GM12878 (cell line): ENCODE results near the gene NKD1. TPM values are rescaled to one million over a fixed set of nuclear protein-coding genes. Genes with fewer than 3 reads are reported as not detected.

Source experiments
- ATAC-seq: fragments of 200-7000 bp; cut with Tn5 transposase; 3 replicates; pipeline ENCODE4 v1.9.1; 2020; ENCODE audit warnings: mild to moderate bottlenecking, moderate library complexity
- BruUV-seq: library from RNA; stranded (reverse); fragments of 400-500 nt; replicated peaks from 2 replicates; lab custom pipeline; 2021; lab: Mats Ljungman, UMichigan
- CTCF ChIA-PET: fragments of 300-600 bp; sonication (Branson Sonifier 250); formaldehyde crosslinking; extraction: SDS; loops from one replicate; lab custom pipeline; 2021; ENCODE audit warnings: inconsistent platforms; lab: Yijun Ruan, JAX
- POLR2A ChIA-PET: fragments of 350-600 bp; formaldehyde crosslinking; extraction: SDS; loops from one replicate; lab custom pipeline; 2021; ENCODE audit warnings: inconsistent platforms; lab: Charles Lee
- RAD21 ChIA-PET: fragments of 300-600 bp; sonication (Branson Sonifier 250); formaldehyde crosslinking; loops from one replicate; lab custom pipeline; 2023; ENCODE audit warnings: antibody characterized with exemption; ENCODE audit not compliant: unreplicated experiment; lab: Charles Lee
- SMC1A ChIA-PET: fragments of 300-600 bp; sonication (Branson Sonifier 250); formaldehyde crosslinking; loops from one replicate; lab custom pipeline; 2023; ENCODE audit not compliant: unreplicated experiment, uncharacterized antibody; lab: Charles Lee
- DNase-seq: peaks from one replicate; pipeline ENCODE4 v3.0.0-alpha.2; 2011; ENCODE audit warnings: low read depth, low spot score
- FAIRE-seq: peaks from 3 replicates; lab custom pipeline; 2011; peaks lifted over from hg19 to GRCh38; lab: Jason Lieb, UNC
- H2AFZ ChIP-seq: 2 replicates; pipeline ENCODE4 v1.6.0; 2011; ENCODE audit warnings: low read depth, low read length, control low read depth; ENCODE audit not compliant: control insufficient read depth
- H3K27ac ChIP-seq: 2 replicates; pipeline ENCODE4 v1.5.1; 2011; ENCODE audit warnings: control low read depth; ENCODE audit not compliant: control insufficient read depth, insufficient read depth
- H3K27me3 ChIP-seq, 2 experiments: replicated peaks in 1 of 2; 2 replicates each; pipeline versions ENCODE4 v1.6.0 to v1.6.1; 2011; ENCODE audit warnings: low read length in 1 of 2; ENCODE audit not compliant: control insufficient read depth in 2 of 2, insufficient read depth in 2 of 2
- H3K36me3 ChIP-seq, 2 experiments: 2 replicates each; pipeline ENCODE4 v1.5.1; 2011; ENCODE audit warnings: low read length in 1 of 2; ENCODE audit not compliant: control insufficient read depth in 2 of 2, insufficient read depth in 2 of 2
- H3K4me1 ChIP-seq: 2 replicates; pipeline ENCODE4 v1.6.1; 2011; ENCODE audit warnings: mild to moderate bottlenecking, low read length, moderate library complexity, mixed read lengths; ENCODE audit not compliant: control insufficient read depth, insufficient read depth
- H3K4me2 ChIP-seq: 2 replicates; pipeline ENCODE4 v1.6.0; 2011; ENCODE audit warnings: control low read depth; ENCODE audit not compliant: control insufficient read depth, insufficient read depth
- H3K4me3 ChIP-seq: fragments of 200-600 bp; sonication (generic); 2 replicates; pipeline ENCODE4 v1.5.1; 2016
- H3K79me2 ChIP-seq: 2 replicates; pipeline ENCODE4 v1.6.0; 2011; ENCODE audit warnings: low read length; ENCODE audit not compliant: control insufficient read depth, insufficient read depth
- H3K9ac ChIP-seq: 2 replicates; pipeline ENCODE4 v1.8.0; 2011; ENCODE audit warnings: low read length, control low read depth, mixed read lengths; ENCODE audit not compliant: control insufficient read depth, insufficient read depth
- H3K9me3 ChIP-seq: replicated peaks from 3 replicates; pipeline ENCODE4 v1.5.1; 2011; ENCODE audit warnings: mild to moderate bottlenecking, low read length; ENCODE audit not compliant: control insufficient read depth, insufficient read depth
- H4K20me1 ChIP-seq: 2 replicates; pipeline ENCODE4 v1.6.0; 2011; ENCODE audit not compliant: control insufficient read depth, insufficient read depth
- BMI1 ChIP-seq: fragments of 450-650 bp; IDR thresholded peaks from 2 replicates; pipeline ENCODE4 v1.6.1; 2016; ENCODE audit warnings: mild to moderate bottlenecking, moderate library complexity, borderline replicate concordance
- CBX5 ChIP-seq: sonication (generic); IDR thresholded peaks from 2 replicates; pipeline ENCODE4 v1.6.1; 2016; ENCODE audit warnings: low read depth, moderate library complexity, mild to moderate bottlenecking, inconsistent platforms
- EED ChIP-seq: sonication (generic); IDR thresholded peaks from 2 replicates; pipeline ENCODE4 v1.6.1; 2016; ENCODE audit warnings: antibody characterized with exemption, low read depth
- HDGF ChIP-seq: fragments of 450-650 bp; IDR thresholded peaks from 2 replicates; pipeline ENCODE4 v1.6.1; 2016; ENCODE audit warnings: antibody characterized with exemption
- KLF5 ChIP-seq: fragments of 450-650 bp; IDR thresholded peaks from 2 replicates; pipeline ENCODE4 v1.6.1; 2014; ENCODE audit warnings: mild to moderate bottlenecking; ENCODE audit not compliant: partially characterized antibody
- LARP7 ChIP-seq: fragments of 450-650 bp; IDR thresholded peaks from 2 replicates; pipeline ENCODE4 v1.6.1; 2017; ENCODE audit warnings: mild to moderate bottlenecking
- PAX5 ChIP-seq: IDR thresholded peaks from 2 replicates; pipeline ENCODE4 v1.6.1; 2011; ENCODE audit warnings: low read depth, low read length, borderline replicate concordance
- WGBS: methylation state at CpG from one replicate; pipeline ENCODE4 v1.1.6; 2016; ENCODE audit warnings: low lambda C conversion rate; ENCODE audit not compliant: insufficient replicate concordance, insufficient coverage; ENCODE audit errors: missing lambda C conversion rate; 5-methylcytosine and 5-hydroxymethylcytosine counted together
- in situ Hi-C: fragments of 300-500 bp; cut with MboI; formaldehyde crosslinking; loops from 9 replicates; pipeline ENCODE4 v1.14.3; 2018; ENCODE audit warnings: mixed read lengths
- intact Hi-C: fragments of 100-400 bp; cut with micrococcal nuclease; formaldehyde crosslinking; loops from one replicate; pipeline ENCODE4 v1.14.2; 2022; ENCODE audit not compliant: unreplicated experiment
- polyA plus RNA-seq, 11 experiments: library from polyadenylated mRNA; depleted of rRNA in 4 of 11; unstranded in 6 of 11; stranded (reverse) in 5 of 11; fragments of >200 nt; fragmentation: Nextera tagmentation in 4 of 11; fragmentation: Illumina TruSeq in 1 of 11; extraction: Ambion mirVana in 4 of 11; extraction: Trizol in 1 of 11; gene quantifications; 1 replicate in 1 of 11; 2 replicates in 10 of 11; pipeline versions ENCODE4 v1.2.1 to v1.2.3, GENCODE V29; 2011 to 2016; ENCODE audit warnings: inconsistent platforms in 2 of 11, missing spikeins in 2 of 11, low read depth in 1 of 11
- total RNA-seq, 4 experiments: library from RNA; depleted of rRNA in 3 of 4; stranded (reverse); fragments of >200 nt in 3 of 4; fragmentation: Illumina TruSeq in 1 of 4; extraction: Trizol in 1 of 4; gene quantifications; 2 replicates each; pipeline versions ENCODE4 v1.2.1 to v1.2.3, GENCODE V29; 2013 to 2021
- TF ChIP-seq, protein P1 (sequence below): fragments of 450-650 bp; conservative IDR thresholded peaks from 2 replicates; pipeline ENCODE4 v1.6.1; 2017; ENCODE audit warnings: mild to moderate bottlenecking, moderate library complexity
- TF ChIP-seq, protein P2 (sequence below): fragments of 450-650 bp; IDR thresholded peaks from 2 replicates; pipeline ENCODE4 v1.6.1; 2017; ENCODE audit warnings: low read depth, mild to moderate bottlenecking, moderate library complexity

The NKD1 gene
- total and polyA plus RNA-seq, 10 of the 15 experiments (the other 5 are each of a cell fraction or from before 2014, with no cell fraction given) = under 0.01 to 0.49 (median 0.04) TPM; not detected in 2

DNA sequence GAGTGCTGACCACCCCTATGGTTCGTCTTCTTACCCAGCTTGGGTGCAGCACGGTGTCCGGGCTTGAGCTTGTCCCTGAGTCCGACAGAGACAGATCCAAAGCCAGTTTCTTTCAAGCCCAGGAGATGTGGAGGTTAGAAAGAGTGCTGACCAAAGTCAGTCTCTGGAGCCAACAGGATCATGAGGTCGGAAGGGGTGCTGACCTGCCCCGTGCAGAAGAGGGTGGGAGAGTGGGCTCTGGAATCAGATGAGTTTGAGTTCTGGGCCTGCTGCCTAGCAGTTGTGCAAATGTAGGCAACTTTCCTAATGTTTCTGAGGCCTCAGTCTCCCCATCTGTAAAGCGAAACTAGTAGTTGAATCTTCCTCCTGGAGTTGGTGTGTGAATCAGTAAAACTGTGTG, 24.5 kb downstream of the NKD1 start (continued):
- no peak for TF ChIP-seq KLF5
- TF ChIP-seq, protein P1, sequence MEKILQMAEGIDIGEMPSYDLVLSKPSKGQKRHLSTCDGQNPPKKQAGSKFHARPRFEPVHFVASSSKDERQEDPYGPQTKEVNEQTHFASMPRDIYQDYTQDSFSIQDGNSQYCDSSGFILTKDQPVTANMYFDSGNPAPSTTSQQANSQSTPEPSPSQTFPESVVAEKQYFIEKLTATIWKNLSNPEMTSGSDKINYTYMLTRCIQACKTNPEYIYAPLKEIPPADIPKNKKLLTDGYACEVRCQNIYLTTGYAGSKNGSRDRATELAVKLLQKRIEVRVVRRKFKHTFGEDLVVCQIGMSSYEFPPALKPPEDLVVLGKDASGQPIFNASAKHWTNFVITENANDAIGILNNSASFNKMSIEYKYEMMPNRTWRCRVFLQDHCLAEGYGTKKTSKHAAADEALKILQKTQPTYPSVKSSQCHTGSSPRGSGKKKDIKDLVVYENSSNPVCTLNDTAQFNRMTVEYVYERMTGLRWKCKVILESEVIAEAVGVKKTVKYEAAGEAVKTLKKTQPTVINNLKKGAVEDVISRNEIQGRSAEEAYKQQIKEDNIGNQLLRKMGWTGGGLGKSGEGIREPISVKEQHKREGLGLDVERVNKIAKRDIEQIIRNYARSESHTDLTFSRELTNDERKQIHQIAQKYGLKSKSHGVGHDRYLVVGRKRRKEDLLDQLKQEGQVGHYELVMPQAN = no peak

DNA sequence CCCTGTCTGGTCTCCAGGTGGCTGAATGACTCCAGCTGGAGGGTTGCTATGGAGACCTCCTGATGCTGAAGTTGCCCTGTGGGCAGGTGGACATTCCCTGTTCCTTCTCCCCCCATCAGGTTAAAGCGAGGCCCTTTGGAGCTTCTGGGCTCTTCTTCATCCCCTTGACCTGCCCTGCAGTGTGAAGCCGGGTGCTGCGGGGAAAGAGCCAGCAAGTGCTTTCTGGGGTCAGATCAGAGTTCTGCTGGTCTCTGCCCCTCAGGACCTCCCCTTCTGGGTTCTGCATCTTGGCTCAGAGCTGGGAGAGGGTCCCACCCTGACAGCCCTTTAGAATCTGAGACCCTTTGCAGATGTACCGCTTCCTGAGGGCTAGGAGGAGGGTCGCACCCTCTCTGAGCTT, 25.1 kb downstream of the NKD1 start:
- no peak overlapping the region for H3K4me3 ChIP-seq
- H3K4me2 ChIP-seq = no peak overlapping the region
- whole genome bisulfite sequencing = 72% methylated on average over 5 of the region's 5 CpGs
- in situ Hi-C loops (no loop called here), intact Hi-C loops (no loop called here)
- no peaks in the 10 kb centered on the region for H3K36me3 ChIP-seq
- no peaks in the 10 kb centered on the region for H3K79me2 ChIP-seq
- H4K20me1 ChIP-seq = no peaks in the 10 kb centered on the region
- POLR2A ChIA-PET = no interaction called here
- SMC1A ChIA-PET = no interaction called here
- H2AFZ ChIP-seq = no peak overlapping the region
- no peak for DNase-seq
- no peaks in the 10 kb centered on the region for H3K9me3 ChIP-seq
- RAD21 ChIA-PET = no interaction called here
- no peaks in the 10 kb centered on the region for H3K4me1 ChIP-seq
- no peak overlapping the region for H3K27ac ChIP-seq
- TF ChIP-seq EED (no peak), PAX5 (no peak), CBX5 (no peak), HDGF (no peak), BMI1 (no peak), LARP7 (no peak)
- TF ChIP-seq, protein P2, sequence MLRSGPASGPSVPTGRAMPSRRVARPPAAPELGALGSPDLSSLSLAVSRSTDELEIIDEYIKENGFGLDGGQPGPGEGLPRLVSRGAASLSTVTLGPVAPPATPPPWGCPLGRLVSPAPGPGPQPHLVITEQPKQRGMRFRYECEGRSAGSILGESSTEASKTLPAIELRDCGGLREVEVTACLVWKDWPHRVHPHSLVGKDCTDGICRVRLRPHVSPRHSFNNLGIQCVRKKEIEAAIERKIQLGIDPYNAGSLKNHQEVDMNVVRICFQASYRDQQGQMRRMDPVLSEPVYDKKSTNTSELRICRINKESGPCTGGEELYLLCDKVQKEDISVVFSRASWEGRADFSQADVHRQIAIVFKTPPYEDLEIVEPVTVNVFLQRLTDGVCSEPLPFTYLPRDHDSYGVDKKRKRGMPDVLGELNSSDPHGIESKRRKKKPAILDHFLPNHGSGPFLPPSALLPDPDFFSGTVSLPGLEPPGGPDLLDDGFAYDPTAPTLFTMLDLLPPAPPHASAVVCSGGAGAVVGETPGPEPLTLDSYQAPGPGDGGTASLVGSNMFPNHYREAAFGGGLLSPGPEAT = no peak
- TF ChIP-seq, all 136 proteins: peak for 0
- CTCF ChIA-PET = interaction anchor here (0.9 kb wide), 1 partner anchor 233 kb away, joined by 5 read pairs; no protein-coding TSS in a partner anchor
- H3K27me3 ChIP-seq = no peaks in the 10 kb centered on the region
- no peak overlapping the region for H3K9ac ChIP-seq
- no TSS peak for BruUV-seq
- FAIRE-seq (no peak), ATAC-seq (no peak)
